ENCODE results near the gene GRK2.

The GRK2 gene

DNA sequence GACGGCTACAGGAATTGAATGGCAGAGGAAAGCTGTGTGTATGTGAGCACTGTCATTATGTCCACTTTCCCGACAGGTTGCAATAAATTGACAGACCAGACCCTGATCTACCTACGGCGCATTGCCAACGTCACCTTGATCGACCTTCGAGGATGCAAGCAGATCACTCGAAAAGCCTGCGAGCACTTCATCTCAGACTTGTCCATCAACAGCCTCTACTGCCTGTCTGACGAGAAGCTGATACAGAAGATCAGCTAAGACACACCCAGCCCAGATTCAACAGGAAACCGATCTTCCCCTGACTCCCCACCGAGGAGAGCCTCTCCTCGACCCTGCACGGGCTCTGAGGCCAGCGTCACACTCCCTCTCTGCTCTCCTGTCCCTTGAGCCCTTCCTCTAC is 11.5 kb upstream of the GRK2 start:
- no peak for DNase-seq

DNA sequence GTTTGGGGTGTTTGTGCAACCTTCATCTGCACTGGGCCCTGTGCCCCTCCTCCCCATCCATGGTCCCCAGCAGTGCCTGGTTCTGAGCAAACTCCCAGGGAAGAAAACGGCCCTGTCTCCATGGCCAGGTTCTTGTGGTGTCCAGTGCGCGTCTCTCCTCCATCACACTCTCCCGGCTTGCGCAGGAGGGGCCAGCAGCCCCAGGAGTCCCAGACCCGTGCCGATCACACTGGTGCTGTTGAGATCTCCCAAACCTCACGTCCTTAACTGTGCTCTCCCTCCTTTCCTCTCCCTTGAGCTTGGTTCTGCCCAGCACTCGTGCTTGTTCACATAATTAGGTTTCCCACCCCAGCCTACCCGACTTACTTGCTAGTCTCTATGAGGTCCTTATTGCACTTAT is 10.9 kb upstream of the GRK2 start:
- no peak for DNase-seq

DNA sequence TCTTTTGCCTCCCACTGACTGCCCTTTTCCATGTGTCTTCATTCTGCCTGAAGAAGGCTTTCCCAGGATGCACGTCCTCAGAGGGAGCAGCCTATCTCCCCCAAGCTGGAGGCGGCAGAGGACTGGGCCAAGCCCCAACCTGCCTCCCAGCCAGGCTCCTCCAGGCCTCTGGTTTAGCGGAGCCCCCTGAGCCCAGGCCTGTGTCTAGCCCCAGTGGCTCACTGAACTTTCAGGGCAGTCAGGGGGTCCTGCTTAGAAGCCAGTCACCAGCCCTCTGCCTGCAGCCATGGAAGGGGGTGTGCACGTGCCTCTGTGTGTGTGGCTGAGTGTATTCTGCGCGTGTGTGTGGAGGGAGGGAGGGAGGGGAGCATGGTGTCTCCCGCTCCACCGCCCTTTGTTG is 10.4 kb upstream of the GRK2 start:
- no peak for DNase-seq

DNA sequence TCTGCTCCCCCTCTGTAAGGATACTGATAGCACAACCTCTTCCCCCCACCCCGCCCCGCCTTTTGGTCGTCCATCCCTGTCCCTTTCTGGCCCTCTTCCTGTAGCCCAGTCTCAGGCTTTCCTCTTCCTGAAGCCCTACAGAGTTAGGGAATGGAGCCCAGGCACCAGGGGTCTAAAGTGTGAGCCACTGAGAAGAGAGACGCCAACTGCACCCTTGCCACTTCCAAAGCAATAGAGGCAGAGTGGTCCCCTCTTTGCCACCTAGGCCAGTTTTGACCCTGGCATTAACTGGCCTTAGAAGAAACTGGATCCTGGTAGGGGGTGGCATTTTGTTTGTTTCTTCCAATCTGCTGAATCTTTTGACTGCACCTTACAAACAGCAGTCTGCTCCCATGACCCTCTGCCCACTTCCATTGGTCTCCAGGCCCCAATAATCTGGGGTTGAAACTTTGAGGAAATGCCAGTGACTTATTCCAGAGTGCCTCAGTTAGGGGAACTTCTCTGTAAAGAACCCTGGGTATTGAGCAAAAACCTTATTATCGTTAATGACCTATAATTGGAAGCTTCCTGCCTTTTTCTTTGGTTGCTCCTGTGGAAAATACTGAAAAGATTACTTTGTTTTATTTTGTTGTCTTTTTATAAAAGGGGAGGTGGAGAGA is 9.7 kb upstream of the GRK2 start:
- DNase-seq, result no peak

DNA sequence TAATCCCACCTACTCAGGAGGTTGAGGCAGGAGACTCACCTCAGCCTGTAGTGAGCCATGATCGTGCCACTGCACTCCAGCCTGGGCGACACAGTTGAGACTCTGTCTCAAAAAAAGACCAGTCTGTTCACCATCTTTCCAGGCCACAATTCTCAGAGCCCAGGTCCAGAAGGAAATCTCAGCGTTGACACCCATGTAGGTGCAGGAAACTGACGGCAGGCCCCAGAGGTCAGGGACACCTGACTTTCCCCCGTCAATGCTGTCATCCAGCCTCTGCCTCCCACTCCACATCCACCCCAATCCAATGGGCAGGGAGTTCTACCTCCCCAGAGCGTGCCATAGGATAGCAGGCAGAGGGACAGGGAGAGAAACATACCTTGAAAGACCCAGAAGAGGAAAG is 5.9 kb upstream of the GRK2 start:
- no peak for DNase-seq

DNA sequence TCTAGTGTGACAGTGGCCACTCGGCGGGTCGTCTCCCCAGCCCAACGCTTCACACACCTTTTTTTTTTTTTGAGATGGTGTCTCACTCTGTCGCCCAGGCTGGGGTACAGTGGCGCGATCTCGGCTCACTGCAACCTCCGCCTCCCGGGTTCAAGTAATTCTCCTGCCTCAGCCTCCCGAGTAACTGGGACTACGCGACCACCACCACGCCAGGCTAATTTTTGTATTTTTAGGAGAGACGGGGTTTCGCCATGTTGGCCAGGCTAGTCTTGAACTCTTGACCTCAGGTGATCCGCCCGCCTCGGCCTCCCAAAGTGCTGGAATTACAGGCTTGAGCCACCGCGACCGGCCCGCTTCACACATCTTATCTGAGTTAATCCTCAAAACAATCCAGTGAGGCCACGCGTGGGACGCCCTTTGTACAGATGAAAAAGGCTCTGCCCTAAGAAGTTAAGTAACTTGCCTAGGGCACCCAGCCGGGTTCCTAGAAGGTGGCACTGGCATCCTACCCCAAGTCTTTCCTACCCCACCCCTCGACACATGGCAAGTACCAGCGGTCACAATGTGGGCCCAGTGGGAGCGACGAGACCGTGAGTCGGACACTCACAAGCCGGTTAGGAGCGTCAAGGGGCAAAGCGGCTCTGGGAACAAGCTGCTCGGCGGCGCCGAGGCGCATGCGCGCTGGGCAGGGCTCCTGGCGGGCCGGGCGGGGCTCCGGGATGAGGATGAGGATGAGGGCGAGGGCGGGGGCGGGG is 5.2 kb upstream of the GRK2 start:
- DNase-seq, result peak; percentile 9 to 48

DNA sequence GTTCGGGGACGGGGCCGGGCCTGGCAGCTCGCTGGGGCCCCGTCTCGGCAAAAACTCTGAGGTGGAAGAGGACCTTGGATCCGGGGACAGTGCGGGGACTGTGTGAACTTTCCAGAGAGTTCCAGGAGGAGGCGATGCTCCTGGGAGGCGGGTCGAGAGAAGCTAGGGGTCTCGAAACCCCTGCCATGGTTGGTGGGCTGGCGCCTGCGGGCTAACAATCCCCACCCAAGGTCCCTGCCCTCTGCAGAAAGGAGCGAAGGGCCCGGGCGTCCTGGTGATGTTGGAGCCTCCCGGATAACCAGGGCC is 4.7 kb upstream of the GRK2 start:
- DNase-seq, result no peak

DNA sequence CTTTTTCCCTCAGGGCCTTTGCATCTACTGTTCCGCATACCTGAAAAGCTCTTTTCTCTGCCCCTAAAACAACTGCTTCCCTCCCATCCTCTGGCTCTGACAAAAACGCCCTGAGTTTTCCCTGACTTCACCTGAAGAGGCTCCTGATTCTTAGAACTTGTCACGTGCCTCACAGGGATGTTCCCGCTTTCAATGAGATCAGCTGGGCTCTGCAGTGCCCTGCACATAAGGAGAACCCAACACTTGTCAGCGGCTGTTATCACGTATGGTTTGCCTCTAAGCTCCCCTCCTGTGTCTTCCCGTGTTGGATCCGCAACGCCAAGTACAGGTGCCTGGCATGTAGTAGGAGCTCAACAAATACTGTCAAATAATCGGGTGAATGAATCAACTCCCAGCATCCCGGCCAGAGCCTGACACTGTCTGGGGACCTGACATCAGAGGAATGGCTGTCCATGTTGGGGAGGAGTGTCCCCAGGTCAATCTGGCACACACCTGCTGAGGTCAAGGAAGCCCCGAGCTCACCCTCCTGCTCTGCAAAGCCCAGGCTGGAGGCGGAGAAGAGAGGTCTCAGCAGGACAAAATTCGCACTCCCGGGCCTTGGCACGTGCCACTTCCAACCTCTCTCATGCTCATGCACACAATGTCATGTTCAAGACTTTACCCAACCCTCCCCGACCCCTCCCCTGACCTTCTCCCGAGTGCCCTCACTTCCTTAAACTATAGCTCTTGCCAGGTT is 4.2 kb upstream of the GRK2 start:
- no peak for DNase-seq

DNA sequence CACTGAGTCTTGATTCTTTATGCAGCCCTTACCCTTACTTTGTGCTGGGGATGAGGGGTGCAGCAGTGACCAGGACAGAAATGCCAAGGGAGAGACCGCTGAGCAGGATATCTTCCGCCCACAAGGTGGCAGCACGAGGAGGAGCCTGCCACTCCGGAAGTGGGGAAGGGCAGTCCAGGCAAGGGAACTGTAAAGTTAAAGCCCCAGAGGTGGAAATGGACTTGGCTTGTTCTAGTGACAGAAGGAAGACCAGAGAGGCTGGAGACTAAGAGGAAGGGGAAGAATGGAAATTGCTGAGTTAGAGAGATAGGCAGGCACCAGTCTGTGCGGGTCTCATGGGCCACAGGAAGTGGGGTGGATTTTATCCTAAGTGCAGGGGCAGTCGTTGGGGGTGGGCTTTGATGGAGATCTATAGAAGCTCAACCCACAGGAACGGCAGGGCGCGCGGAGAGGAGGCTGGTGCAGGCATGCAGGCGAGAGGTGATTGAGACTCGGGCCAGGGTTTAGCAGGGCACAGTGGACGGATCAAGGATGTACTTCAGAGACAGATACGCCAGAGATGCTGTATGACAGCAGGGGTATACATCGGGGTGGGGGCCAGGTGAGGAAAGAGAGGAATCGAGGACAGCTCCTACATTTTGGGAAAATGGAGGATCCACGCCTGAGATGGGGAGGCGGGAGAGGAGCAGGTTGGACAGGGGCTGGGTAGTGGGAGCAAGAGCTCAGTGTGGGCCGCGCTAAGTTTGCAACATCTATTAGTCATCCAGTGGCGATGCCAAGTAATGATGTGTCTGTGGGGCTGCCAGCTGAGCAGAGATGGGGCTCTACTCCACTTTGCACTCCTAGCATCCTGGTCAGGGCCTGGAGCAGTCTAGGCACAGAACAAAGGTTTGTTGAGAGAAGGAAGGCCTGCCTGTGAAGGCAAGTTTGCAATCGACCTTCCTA is 3.3 kb upstream of the GRK2 start:
- DNase-seq, result peak; percentile 17 to 84

DNA sequence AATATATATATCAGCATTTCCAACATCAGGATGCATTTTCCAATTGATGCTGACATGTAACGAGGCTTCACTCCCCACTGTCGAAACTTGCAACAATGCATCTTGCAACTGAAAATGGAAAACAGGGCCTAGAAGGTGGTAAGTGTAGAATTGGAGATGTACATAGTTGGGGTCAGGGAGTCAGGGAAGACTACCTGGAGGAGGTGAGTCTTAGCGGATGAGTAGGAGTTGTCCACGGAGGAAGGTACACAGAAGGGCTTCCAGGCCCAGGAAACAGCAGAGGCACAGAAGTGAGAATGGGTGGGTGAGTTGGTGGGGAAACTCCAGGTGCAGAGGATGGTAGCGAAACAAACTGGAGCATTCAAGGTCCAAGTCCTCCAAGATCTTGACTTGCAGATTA is 2.0 kb upstream of the GRK2 start:
- no peak for DNase-seq

DNA sequence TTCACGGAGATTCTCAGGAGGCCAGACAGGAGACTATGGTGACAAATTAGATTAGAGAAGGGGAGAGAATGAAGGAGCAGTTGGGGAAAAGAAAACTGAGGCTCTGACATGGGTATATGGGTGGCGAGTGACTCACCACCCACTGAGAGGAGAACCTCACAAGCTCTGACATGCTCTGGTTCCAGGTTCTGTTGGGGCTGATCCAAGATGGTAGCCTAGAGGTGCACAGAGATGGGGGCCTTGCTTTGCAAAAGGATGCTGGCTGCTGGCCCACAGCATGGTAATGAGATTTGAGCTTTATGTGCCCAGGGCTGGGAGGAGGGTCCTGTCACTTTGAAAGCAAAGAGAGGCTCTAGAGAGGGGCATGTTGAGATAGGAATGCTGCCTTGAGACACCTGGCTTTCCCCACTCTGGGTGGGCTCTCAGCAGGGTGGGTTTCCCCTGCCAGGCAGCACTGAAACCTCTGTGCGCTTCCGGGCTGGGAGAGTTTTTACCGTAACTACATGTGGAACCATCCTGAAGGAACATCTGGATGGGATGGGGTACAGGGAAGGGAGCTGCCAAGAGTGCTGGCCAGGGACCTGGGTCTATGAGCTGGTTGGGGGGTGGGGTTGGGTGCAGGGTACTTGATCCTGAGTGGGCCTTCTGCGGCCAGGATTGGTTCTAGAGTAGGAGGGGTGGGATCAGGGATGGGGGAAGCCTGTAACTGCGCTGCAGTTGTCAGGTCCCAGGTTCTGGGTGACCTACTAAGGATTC is 1.2 kb upstream of the GRK2 start:
- DNase-seq, result no peak

DNA sequence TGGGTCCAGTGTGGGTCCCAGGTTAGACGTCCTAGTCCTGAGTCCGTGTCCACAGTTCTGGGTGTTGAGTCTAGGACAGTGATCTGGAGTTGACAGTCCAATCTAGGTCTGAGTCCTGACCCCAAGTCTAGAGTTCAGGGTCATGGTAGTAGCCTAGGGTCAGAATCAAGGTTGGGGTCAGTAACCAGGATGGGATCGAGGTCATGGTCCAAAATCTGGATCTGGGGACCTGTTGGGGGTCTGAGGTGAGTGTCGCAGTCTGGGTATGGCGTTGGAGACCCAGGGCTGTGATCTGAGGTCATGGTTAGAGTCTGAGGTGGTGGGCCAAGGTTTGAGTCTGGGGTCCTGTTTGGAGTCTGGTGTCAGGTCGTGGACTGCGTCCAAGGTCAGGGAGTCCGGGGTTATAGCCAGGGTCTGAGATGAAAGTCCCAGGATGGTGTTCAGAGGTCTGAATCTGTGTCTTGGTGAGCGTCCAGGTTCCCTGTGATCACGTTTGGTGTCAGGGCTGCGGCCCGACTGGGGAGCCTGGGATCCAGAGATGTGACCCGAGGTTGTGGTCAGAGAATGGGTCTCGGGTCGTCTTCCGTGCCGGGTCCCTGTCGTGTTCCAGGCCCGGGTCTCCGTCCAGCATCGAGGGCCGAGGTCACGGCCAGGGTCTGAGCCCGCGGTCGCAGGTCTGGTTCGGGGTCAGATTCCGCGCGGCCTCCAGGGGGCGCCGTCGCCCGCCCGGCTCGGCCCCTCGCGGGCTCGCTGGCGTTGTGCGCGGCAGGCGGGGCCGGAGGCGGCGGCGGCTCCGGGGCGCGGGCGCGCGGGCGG is 432 bp upstream of the GRK2 start:
- peak in 1 of 2 experiments; percentile 70 for DNase-seq

DNA sequence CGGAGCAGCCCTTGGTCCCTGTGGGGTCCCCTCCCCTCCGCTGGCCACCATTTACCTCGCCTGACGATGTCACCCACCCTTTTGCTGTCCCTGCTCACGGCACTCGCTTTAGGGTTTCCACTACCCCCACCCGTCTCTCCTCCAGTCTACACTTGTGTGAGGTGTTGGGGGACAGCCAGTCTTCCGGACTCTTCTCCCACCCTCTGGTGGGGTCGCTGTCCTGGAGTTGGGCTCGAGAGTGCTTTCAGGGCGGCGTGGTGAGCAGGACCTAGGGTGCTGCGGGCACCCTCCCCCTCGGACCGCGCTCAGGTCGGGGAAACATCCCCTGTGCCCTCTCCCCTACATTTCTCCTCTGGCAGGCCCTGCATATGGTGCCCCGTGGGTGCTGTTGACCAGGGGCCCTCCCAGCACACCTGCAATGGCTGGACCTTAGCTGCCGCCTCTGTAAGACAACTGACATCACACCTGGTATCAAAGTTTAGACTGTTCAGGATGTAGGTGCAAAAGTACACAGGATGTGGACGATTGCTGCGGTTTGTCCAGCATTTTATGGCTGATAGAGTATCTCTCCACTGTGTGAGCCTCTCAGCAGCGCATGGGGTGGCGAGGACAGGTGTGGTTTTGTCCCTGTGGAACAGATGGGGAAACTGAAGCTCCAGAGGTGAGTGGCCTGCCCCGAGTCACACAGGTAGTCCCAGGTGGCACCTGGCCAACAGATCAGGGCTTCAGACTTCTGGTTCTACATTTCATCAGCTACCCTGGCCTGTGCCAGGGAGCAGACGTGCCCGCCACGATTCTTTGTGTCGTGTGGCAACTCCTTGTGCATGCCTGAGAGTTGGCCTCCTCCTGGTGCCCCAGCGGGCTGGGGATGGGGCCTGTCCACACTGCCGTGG is 1.2 kb downstream of the GRK2 start:
- no peak for DNase-seq

DNA sequence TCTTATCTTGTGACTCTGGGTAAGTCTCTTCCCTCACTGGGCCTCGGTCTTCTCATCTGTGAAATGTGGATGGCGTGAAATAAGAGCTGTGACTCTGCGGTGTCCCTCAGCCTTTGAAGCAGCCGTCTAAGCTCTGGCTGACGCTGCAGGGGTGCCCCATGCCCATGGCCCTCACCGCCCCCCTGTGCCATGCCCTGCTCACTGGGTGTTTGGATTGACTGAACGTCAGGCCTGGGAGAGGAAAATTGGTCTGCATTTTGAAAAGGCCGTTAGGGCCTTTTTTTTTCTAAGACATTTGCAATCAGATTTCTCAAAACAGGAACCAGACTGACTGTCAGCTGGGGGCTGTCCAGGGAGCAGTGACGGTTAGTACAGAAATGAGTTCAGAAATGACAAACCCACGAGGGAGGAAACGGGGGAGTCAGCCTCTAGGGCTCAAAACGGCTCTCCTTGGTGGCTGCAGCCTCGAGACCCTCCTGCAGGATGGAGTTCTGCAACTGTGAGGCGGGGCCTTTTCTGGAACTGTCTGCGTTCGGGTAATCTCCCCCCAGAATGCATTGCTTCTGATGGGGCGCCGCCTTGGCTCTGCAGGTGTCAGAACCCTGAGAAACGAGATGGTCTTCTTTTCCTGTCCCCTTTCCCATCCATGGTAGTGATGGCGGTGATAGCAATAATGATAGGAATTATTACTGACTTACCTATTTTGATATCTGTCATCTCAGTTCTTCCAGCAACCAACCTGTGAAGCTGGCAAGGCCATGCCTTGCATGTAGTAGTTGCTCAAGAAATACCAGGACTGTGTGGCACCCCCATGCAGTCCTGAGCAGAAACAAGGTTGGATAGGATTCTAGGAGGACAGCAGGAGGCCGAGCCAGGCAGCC is 2.0 kb downstream of the GRK2 start:
- no peak for DNase-seq

DNA sequence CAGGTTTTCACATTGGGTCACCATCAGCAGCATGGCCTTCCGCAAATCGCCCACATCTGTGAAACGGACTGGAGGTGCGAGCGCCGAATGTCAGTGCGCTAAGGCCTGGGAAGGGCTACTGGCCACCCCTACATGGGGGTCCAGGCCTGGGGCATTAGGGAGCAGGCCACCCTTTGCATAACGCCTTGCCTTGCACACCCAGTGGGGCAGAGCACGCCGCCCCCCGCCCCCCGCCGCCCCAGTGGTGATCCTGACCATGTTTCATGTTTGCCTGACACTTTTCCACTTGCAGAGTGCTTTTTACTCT is 2.6 kb downstream of the GRK2 start:
- DNase-seq, result no peak

DNA sequence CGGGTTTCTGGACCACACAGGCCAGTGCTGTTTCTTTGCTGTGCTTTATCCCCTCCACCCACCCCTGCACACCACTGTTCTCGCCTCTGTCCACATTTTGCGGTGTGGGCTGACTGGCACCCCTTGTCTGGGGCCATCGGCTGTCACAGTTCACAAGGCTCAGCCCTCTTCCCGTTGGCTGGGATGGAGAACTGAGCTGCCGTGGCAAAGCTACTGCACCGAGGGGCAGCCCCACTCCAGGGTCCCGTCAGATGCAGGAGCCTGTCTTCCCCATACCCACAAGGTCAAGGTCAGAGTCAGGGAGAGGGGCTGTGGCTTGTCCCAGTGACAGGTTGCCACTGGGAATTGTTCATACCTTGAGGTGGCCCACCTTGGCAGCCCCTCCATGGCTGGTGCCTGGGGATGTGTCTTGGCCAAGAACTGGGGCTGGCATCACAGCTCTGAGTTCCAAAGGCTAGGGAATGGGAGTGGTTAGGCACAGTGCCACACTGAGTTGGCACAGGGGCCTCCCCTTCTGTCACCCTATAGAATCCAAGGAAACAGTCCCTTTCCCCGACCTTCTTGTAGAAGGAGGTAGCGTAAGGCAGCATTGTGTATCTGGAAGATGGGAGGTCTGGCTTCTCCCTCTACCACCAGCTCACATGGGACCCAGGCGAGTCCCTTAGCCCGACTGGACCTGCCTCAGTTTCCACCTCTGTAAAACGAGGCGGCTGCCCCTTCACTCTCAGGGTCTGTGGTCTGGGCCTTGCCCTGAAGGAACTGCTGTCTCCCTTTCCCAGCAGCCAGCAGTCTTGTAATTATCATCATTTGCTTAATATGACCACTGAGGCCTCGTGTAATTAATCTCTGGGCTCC is 3.4 kb downstream of the GRK2 start:
- peak; percentile 79 to 94 for DNase-seq

DNA sequence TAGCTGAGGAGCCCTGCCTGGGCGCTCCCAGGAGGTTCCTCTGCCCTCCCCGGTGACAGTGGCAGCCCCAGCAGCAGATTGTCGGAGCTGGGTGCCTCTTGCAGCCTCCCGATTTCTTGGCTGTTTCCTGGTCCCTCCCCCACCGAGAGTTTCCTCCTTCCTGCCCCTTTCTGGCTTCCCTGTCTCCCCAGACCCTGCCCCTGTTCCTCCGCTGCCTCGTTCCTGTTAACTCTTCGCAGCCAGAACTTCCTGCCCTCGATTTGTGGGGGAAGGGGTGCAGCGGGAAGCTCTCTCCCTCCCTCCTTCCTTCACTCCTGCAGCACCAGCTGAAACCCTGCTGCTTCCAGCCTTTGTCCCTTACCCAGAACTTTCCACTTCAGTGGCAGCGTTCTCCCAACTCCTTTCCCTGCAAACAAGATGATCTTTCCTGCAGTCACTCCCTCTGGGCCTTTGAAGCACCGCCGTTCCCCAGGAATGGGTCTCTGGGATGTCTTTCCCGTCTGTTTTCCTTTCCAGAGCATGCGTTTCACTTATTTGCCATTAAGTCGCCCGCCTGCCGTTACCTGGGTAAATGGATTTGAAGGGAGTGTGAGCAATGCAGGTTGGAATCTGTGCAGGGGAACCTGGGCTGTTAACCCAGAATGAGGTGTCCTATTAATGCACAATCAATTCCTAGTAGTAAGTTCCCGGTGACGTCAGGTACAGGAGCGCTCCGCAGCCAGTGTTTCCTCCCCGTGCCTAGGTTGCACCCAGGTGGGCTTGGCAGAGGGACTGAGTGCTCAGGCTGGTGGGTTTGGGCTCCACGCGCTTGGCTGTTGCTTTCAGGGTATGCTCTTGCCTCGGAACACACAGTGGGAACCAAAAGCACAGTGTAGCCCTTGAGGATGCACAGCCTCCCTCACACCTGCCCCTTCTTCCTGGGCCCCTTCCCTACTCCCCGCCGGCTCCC is 4.3 kb downstream of the GRK2 start:
- DNase-seq, result no peak

DNA sequence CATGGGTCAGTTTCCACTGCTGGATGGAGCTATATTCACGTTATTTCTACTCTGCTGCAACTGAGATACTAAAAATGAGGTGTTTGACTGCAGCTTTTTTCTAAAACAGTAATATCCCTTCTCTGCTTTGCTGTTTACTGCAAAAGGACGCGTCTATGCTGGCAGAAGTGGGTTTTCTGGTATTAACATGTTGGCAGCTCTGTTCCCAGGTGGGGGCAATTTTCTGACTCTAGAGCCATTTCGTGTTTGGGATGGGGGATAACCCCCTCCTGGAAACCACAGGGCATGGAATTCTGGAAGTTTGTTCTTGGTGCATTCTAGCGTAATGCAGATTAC is 4.9 kb downstream of the GRK2 start:
- no peak for DNase-seq

Data from NCI-H446 (cell line).